ENCODE data around the gene ACTRT2. TPM values are rescaled to one million over a fixed set of nuclear protein-coding genes. Genes with fewer than 3 reads are reported as not detected.

The ACTRT2 gene
- total RNA-seq, 1 experiment from 2014 or later: not detected

DNA sequence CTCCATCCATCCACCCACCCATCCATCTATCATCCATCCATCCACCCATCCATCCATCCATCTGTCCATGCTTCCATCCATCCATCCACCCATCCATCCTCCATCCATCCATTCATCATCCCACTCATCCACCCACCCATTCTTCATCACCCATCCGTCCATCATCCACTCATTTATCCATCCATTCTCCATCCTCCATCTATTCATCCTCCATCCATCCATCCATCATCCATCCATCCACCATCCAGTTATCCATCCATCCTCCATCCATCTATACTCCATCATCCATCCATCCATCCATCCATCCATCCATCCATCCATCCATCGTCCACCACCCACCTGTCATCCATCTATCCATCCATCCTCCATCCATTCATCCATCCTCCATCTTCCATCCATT is 32.1 kb upstream of the ACTRT2 start:
- BruUV-seq (replicated peaks): no TSS peak

DNA sequence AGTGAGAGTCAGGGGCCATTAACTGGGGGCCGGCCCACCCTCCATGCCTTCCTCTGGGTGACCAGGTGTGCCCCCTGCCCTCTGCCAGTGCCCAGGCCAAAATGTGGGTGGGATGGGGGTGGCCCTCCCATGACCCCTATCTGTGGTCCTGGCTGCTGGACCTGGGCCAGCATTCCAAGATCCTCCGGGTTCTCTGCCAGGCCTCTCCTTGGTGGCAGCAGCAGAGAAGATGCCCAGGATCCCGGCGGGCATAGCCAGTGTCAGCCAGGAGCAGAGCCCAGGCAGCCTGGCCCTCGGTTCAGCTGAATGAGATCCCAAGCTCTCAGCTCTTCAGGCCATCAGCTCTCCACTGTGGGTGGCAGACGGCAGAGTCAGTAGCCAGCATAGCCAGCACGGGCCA is 31.3 kb upstream of the ACTRT2 start:
- no peak for TF ChIP-seq EZH2 (IDR thresholded peaks at IDR 0.05; ENCODE audit: borderline replicate concordance, low read depth, low read length, poor library complexity, severe bottlenecking)
- TF ChIP-seq, protein P1, sequence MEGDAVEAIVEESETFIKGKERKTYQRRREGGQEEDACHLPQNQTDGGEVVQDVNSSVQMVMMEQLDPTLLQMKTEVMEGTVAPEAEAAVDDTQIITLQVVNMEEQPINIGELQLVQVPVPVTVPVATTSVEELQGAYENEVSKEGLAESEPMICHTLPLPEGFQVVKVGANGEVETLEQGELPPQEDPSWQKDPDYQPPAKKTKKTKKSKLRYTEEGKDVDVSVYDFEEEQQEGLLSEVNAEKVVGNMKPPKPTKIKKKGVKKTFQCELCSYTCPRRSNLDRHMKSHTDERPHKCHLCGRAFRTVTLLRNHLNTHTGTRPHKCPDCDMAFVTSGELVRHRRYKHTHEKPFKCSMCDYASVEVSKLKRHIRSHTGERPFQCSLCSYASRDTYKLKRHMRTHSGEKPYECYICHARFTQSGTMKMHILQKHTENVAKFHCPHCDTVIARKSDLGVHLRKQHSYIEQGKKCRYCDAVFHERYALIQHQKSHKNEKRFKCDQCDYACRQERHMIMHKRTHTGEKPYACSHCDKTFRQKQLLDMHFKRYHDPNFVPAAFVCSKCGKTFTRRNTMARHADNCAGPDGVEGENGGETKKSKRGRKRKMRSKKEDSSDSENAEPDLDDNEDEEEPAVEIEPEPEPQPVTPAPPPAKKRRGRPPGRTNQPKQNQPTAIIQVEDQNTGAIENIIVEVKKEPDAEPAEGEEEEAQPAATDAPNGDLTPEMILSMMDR (conservative IDR thresholded peaks at IDR 0.05; ENCODE audit: low read depth, low read length): no peak
- H3K36me3 ChIP-seq (ENCODE audit: insufficient read depth, low read length, poor library complexity, severe bottlenecking): no peaks in the 10 kb centered on the region
- DNase-seq (ENCODE audit: low spot score): no peak
- no TSS peak for BruUV-seq (replicated peaks)
- ChIA-PET CTCF (no interaction called here), POLR2A (ENCODE audit: low non-redundant PET) (no interaction called here)
- peaks cover 6% of the 10 kb centered on the region for H3K9me3 ChIP-seq (ENCODE audit: low read depth, low read length, poor library complexity, severe bottlenecking)
- intact Hi-C loops (cut with micrococcal nuclease; ENCODE audit: unreplicated experiment): no loop called here
- no peaks in the 10 kb centered on the region for H3K27me3 ChIP-seq (replicated peaks; ENCODE audit: insufficient read depth, low read depth, low read length, poor library complexity)
- no peak overlapping the region for H3K27ac ChIP-seq (ENCODE audit: low read depth, low read length, poor library complexity, severe bottlenecking)
- no peak overlapping the region for H3K4me3 ChIP-seq (ENCODE audit: low read depth, low read length, poor library complexity, severe bottlenecking)
- no peaks in the 10 kb centered on the region for H3K4me1 ChIP-seq (ENCODE audit: insufficient read depth, low read length, poor library complexity, severe bottlenecking)

More for the DNA sequence above, 32.1 kb upstream of the ACTRT2 start:
- Histone ChIP-seq H3K27me3 (replicated peaks; ENCODE audit: insufficient read depth, low read depth, low read length, poor library complexity) (no peaks in the 10 kb centered on the region), H3K36me3 (ENCODE audit: insufficient read depth, low read length, poor library complexity, severe bottlenecking) (no peaks in the 10 kb centered on the region), H3K4me1 (ENCODE audit: insufficient read depth, low read length, poor library complexity, severe bottlenecking) (no peaks in the 10 kb centered on the region), H3K9me3 (ENCODE audit: low read depth, low read length, poor library complexity, severe bottlenecking) (peaks cover under 1% of the 10 kb centered on the region), H3K27ac (ENCODE audit: low read depth, low read length, poor library complexity, severe bottlenecking) (no peak overlapping the region), H3K4me3 (ENCODE audit: low read depth, low read length, poor library complexity, severe bottlenecking) (no peak overlapping the region)
- DNase-seq (ENCODE audit: low spot score): no peak
- intact Hi-C loops (cut with micrococcal nuclease; ENCODE audit: unreplicated experiment): no loop called here
- ChIA-PET POLR2A (ENCODE audit: low non-redundant PET) (no interaction called here), CTCF (no interaction called here)
- TF ChIP-seq, protein P1 (conservative IDR thresholded peaks at IDR 0.05; ENCODE audit: low read depth, low read length): no peak
- no peak for TF ChIP-seq EZH2 (IDR thresholded peaks at IDR 0.05; ENCODE audit: borderline replicate concordance, low read depth, low read length, poor library complexity, severe bottlenecking)

DNA sequence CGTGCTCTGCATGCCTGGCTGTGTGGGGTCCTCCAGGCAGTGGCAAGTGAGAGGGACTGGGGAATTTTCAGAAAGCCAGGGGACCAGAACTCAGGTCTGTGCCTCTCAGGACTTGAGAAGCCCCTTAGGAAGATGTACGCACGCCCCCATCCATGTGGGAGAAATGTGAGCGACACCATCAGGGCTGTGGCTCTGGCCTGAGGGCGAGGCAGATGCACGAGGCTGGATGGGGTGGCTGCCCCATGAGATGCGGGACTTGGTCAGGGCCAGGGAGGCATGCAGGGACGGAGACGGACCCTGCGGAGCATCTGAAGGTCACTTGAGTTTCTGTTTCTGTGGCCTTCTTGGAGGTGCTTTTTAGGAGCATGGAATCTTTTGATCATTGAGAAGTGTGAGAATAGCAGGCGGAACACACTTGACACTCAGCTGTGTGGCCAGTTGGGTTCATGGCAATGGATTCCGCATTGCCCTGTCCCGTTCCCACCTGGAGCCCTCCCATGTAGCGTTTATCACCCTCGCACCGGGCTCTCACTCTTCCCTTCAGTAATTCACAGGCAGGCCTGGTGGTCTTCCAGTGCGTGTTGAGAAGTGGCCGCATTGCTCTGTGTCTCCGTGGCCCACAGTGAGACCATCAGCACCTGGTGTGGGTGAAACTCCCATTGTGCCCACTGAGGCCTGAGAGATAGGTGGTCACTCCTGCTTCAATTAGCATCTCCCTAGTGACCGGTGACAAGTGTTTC is 30.7 kb upstream of the ACTRT2 start:
- Histone ChIP-seq H3K27ac (ENCODE audit: low read depth, low read length, poor library complexity, severe bottlenecking) (no peak overlapping the region), H3K9me3 (ENCODE audit: low read depth, low read length, poor library complexity, severe bottlenecking) (peaks cover 6% of the 10 kb centered on the region), H3K4me3 (ENCODE audit: low read depth, low read length, poor library complexity, severe bottlenecking) (no peak overlapping the region), H3K27me3 (replicated peaks; ENCODE audit: insufficient read depth, low read depth, low read length, poor library complexity) (no peaks in the 10 kb centered on the region), H3K36me3 (ENCODE audit: insufficient read depth, low read length, poor library complexity, severe bottlenecking) (no peaks in the 10 kb centered on the region), H3K4me1 (ENCODE audit: insufficient read depth, low read length, poor library complexity, severe bottlenecking) (no peaks in the 10 kb centered on the region)
- intact Hi-C loops (cut with micrococcal nuclease; ENCODE audit: unreplicated experiment): no loop called here
- BruUV-seq (replicated peaks): no TSS peak
- ChIA-PET CTCF (no interaction called here), POLR2A (ENCODE audit: low non-redundant PET) (no interaction called here)
- TF ChIP-seq EZH2 (IDR thresholded peaks at IDR 0.05; ENCODE audit: borderline replicate concordance, low read depth, low read length, poor library complexity, severe bottlenecking): no peak
- TF ChIP-seq, protein P1 (conservative IDR thresholded peaks at IDR 0.05; ENCODE audit: low read depth, low read length): no peak
- DNase-seq (ENCODE audit: low spot score): no peak
